ENCODE results near the gene SORCS1. TPM values are rescaled to one million over a fixed set of nuclear protein-coding genes. Genes with fewer than 3 reads are reported as not detected.

SORCS1 gene
- total RNA-seq, 1 donor from 2014 or later = 0.23 TPM

DNA sequence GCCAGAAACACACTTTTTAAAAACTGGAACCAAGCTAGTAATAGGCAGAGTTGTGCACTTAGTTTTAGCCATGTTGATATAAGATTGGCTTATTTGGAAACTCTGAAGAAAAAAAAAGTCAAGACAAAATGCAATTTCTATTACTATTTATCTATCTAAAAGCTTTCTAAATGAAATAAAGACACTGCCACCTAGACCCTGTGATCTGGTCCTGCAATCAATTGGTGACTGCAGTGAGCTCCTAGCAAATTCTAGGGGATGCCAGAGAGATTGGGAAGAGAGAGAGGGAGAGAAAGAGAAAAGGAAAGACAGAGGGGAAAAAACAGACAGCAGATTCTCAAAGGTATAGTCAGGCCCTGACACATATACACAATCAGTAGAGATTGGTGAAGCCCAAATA is 25.3 kb downstream of the SORCS1 start:
- TF ChIP-seq, protein P1, sequence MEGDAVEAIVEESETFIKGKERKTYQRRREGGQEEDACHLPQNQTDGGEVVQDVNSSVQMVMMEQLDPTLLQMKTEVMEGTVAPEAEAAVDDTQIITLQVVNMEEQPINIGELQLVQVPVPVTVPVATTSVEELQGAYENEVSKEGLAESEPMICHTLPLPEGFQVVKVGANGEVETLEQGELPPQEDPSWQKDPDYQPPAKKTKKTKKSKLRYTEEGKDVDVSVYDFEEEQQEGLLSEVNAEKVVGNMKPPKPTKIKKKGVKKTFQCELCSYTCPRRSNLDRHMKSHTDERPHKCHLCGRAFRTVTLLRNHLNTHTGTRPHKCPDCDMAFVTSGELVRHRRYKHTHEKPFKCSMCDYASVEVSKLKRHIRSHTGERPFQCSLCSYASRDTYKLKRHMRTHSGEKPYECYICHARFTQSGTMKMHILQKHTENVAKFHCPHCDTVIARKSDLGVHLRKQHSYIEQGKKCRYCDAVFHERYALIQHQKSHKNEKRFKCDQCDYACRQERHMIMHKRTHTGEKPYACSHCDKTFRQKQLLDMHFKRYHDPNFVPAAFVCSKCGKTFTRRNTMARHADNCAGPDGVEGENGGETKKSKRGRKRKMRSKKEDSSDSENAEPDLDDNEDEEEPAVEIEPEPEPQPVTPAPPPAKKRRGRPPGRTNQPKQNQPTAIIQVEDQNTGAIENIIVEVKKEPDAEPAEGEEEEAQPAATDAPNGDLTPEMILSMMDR (IDR thresholded peaks at IDR 0.05) = no peak
- DNase-seq (no peak), ATAC-seq (no peak)
- intact Hi-C loops (cut with DNase I) = no loop called here
- no peaks in the 10 kb centered on the region for H3K9me3 ChIP-seq
- H3K36me3 ChIP-seq = no peaks in the 10 kb centered on the region
- H3K4me3 ChIP-seq = no peak overlapping the region
- H3K27me3 ChIP-seq = no peaks in the 10 kb centered on the region
- no peaks in the 10 kb centered on the region for H3K4me1 ChIP-seq
- H3K27ac ChIP-seq = no peak overlapping the region

DNA sequence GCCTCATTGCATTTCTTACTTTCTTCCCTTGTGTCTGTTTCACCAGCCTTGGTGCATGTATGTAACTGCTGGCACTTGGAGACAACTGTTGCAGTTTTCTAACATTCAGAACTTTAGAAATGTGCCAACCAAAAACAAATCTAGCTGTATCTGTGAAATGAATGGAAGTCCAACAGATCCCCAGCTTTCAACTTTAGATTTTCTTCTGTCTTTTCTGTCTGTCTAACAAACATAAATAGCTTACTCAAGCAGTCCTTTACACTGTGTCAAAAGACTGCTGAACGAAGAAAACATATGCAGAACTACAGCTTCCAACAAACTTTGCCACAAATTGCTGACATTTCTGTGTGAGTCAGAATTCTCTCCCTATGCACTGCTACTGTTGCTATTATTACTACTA is 30.9 kb downstream of the SORCS1 start:
- intact Hi-C loops (cut with DNase I) = no loop called here
- H3K4me3 ChIP-seq = no peak overlapping the region
- no peaks in the 10 kb centered on the region for H3K9me3 ChIP-seq
- no peak overlapping the region for H3K27ac ChIP-seq
- DNase-seq (no peak), ATAC-seq (no peak)
- no peaks in the 10 kb centered on the region for H3K4me1 ChIP-seq
- no peaks in the 10 kb centered on the region for H3K36me3 ChIP-seq
- TF ChIP-seq, protein P1 (IDR thresholded peaks at IDR 0.05) = no peak
- no peaks in the 10 kb centered on the region for H3K27me3 ChIP-seq

DNA sequence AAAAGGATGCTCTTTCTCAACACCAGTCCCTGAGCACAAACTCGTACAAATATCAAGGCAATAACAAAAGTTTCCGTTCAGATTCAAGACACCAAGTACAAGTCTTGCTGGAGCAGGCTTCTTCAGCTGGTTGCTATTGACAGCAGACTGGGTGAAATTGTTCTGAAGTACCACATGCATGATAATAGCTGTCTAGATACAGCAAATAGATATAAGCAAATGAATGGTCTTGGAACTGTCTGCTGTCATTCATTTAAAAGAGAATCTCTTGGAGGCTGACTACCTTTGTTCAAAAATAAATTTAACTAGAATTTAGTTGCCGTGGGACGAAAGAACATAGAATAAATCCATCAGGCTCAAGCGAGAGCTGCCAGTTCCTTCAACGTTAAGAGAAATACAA is 35.5 kb downstream of the SORCS1 start:
- H3K4me1 ChIP-seq = no peaks in the 10 kb centered on the region
- H3K9me3 ChIP-seq = no peaks in the 10 kb centered on the region
- no peak overlapping the region for H3K27ac ChIP-seq
- no peaks in the 10 kb centered on the region for H3K36me3 ChIP-seq
- no peaks in the 10 kb centered on the region for H3K27me3 ChIP-seq
- no peak for DNase-seq
- intact Hi-C loops (cut with DNase I) = no loop called here
- no peak for ATAC-seq
- H3K4me3 ChIP-seq = no peak overlapping the region
- TF ChIP-seq, protein P1 (IDR thresholded peaks at IDR 0.05) = no peak

DNA sequence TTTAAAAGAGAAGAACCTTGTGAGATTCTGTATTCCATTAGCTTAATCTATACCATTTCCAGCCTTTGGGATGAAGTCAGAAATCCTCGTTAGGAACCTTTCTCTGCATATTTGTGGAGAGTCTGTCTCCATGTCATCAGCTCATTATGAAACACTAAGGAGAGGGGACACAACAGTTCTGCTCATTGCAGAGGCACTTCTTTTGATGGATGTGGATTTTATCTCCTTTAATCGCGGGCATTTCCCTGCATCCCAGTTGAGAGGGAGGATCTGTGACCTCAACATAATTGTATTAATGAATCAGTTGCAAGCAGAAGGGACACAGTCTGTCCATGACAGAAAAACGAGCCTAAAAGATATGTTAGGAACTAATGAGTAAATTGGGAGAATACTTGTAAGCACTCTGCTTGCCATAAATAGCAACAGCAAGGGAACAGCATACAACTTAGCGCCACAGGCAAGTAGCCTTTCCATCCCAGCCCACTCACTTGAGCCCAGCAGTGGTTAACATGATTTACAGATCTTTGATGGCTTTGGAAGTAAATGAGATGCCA is 37.9 kb downstream of the SORCS1 start:
- intact Hi-C loops (cut with DNase I) = no loop called here
- no peak for ATAC-seq
- no peaks in the 10 kb centered on the region for H3K9me3 ChIP-seq
- no peak overlapping the region for H3K4me3 ChIP-seq
- no peaks in the 10 kb centered on the region for H3K4me1 ChIP-seq
- H3K36me3 ChIP-seq = no peaks in the 10 kb centered on the region
- no peak for DNase-seq
- H3K27me3 ChIP-seq = no peaks in the 10 kb centered on the region
- H3K27ac ChIP-seq = no peak overlapping the region
- TF ChIP-seq, protein P1 (IDR thresholded peaks at IDR 0.05) = no peak

DNA sequence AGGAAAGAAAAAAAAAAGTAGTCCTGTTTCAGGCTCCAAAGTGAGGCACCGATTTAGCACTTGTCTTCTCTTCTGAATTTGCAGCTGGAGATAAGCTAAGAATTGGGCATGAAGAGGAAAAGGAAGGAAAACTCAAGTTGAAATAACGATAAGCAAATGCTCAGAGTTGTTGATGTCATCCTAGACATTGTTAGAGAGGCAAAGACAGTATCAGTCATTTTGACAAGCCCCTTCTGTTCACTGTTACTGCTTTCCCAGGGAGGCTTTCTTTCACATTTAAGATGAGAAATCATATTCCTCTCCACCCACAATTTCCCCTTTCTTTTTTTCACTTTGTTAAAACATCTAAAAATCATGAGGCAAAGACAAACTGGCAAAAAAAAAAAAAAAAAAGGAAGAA is 41.8 kb downstream of the SORCS1 start:
- ATAC-seq = no peak

More for the DNA sequence above, 41.8 kb downstream of the SORCS1 start:
- no peak for DNase-seq
- no peaks in the 10 kb centered on the region for H3K9me3 ChIP-seq
- no peaks in the 10 kb centered on the region for H3K4me1 ChIP-seq
- intact Hi-C loops (cut with DNase I) = no loop called here
- H3K27ac ChIP-seq = no peak overlapping the region
- TF ChIP-seq, protein P1 (IDR thresholded peaks at IDR 0.05) = no peak
- no peak overlapping the region for H3K4me3 ChIP-seq
- H3K36me3 ChIP-seq = no peaks in the 10 kb centered on the region
- H3K27me3 ChIP-seq = no peaks in the 10 kb centered on the region
